PC-3 (cell line): ENCODE measurements around the gene HOXD10. TPM values are rescaled to one million over a fixed set of nuclear protein-coding genes. Genes with fewer than 3 reads are reported as not detected.

Source experiments
- ATAC-seq: fragments of 200-7000 bp; cut with Tn5 transposase; 2 replicates; pipeline ENCODE4 v1.9.1; 2020; ENCODE audit warnings: mild to moderate bottlenecking, moderate library complexity
- BruUV-seq: library from RNA; stranded (reverse); fragments of 400-500 nt; replicated peaks from 2 replicates; lab custom pipeline; 2021; lab: Mats Ljungman, UMichigan
- CTCF ChIA-PET: fragments of 300-600 bp; sonication (Branson Sonifier 250); formaldehyde crosslinking; loops from one replicate; lab custom pipeline; 2022; ENCODE audit warnings: antibody characterized with exemption; lab: Charles Lee
- POLR2A ChIA-PET: fragments of 300-600 bp; sonication (Branson Sonifier 250); formaldehyde crosslinking; loops from one replicate; lab custom pipeline; 2022; ENCODE audit warnings: antibody characterized with exemption; ENCODE audit not compliant: unreplicated experiment; lab: Charles Lee
- DNase-seq: peaks from one replicate; pipeline ENCODE4 v3.0.0-alpha.2; 2015
- H2AFZ ChIP-seq: fragments of 300-600 bp; sonication (generic); 2 replicates; pipeline ENCODE4 v1.6.0; 2016; ENCODE audit warnings: antibody characterized with exemption, low read length
- H3F3A ChIP-seq: fragments of 300-600 bp; sonication (generic); one replicate; pipeline ENCODE4 v1.6.0; 2017; ENCODE audit warnings: antibody characterized with exemption, low read length, control low read depth, mild to moderate bottlenecking; ENCODE audit not compliant: unreplicated experiment
- H3K27ac ChIP-seq: fragments of 300-600 bp; sonication (generic); 2 replicates; pipeline ENCODE4 v1.5.1; 2016; ENCODE audit warnings: mild to moderate bottlenecking, low read length
- H3K27me3 ChIP-seq: fragments of 300-600 bp; sonication (generic); 2 replicates; pipeline ENCODE4 v1.6.1; 2016; ENCODE audit warnings: low read length, mixed read lengths
- H3K36me3 ChIP-seq: fragments of 300-600 bp; sonication (generic); 2 replicates; pipeline ENCODE4 v1.6.1; 2016; ENCODE audit warnings: low read depth, mixed run types, low read length, mixed read lengths
- H3K4me1 ChIP-seq: fragments of 300-600 bp; sonication (generic); 2 replicates; pipeline ENCODE4 v1.5.1; 2016; ENCODE audit warnings: low read length; ENCODE audit not compliant: insufficient read depth
- H3K4me2 ChIP-seq: fragments of 300-600 bp; sonication (generic); 2 replicates; pipeline ENCODE4 v1.6.0; 2016; ENCODE audit warnings: low read length
- H3K4me3 ChIP-seq: fragments of 300-600 bp; sonication (generic); 2 replicates; pipeline ENCODE4 v1.5.1; 2016; ENCODE audit warnings: mild to moderate bottlenecking, low read length, mixed read lengths
- H3K79me2 ChIP-seq: fragments of 300-600 bp; sonication (generic); 2 replicates; pipeline ENCODE4 v1.6.1; 2017; ENCODE audit warnings: low read length, mixed read lengths
- H3K9ac ChIP-seq: fragments of 300-600 bp; sonication (generic); 2 replicates; pipeline ENCODE4 v1.6.0; 2016; ENCODE audit warnings: mild to moderate bottlenecking, low read length
- H3K9me2 ChIP-seq: fragments of 300-600 bp; sonication (generic); replicated peaks from 2 replicates; pipeline ENCODE4 v1.6.1; 2016; ENCODE audit warnings: mixed run types, low read length, mixed read lengths
- H3K9me3 ChIP-seq: fragments of 300-600 bp; sonication (generic); 2 replicates; pipeline ENCODE4 v1.6.1; 2016; ENCODE audit warnings: low read length, mixed read lengths
- H4K20me1 ChIP-seq: fragments of 300-600 bp; sonication (generic); 2 replicates; pipeline ENCODE4 v1.6.1; 2016; ENCODE audit warnings: low read length, mixed read lengths
- EZH2 ChIP-seq: fragments of 300-600 bp; sonication (generic); IDR thresholded peaks from one replicate; pipeline ENCODE4 v1.6.1; 2017; ENCODE audit warnings: antibody characterized with exemption, mild to moderate bottlenecking, low read length; ENCODE audit not compliant: unreplicated experiment
- EZH2phosphoT487 ChIP-seq: fragments of 300-600 bp; sonication (generic); IDR thresholded peaks from 2 replicates; pipeline ENCODE4 v1.6.1; 2018; ENCODE audit warnings: mild to moderate bottlenecking, antibody characterized with exemption, low read length, borderline replicate concordance
- intact Hi-C: fragments of 100-400 bp; cut with micrococcal nuclease; formaldehyde crosslinking; loops from 2 replicates; pipeline ENCODE4 v1.9.0; 2023
- total RNA-seq: library from RNA; depleted of rRNA; stranded (reverse); fragments of >200 nt; gene quantifications from 2 replicates; pipeline ENCODE4 v1.2.3, GENCODE V29; 2014
- TF ChIP-seq, protein P1 (sequence below): fragments of 300-600 bp; sonication (generic); conservative IDR thresholded peaks from 2 replicates; pipeline ENCODE4 v1.5.1; 2017; ENCODE audit warnings: antibody characterized with exemption, low read depth, mild to moderate bottlenecking, low read length

The HOXD10 gene
- total RNA-seq, 1 experiment from 2014 or later = not detected

- TF ChIP-seq, protein P1, sequence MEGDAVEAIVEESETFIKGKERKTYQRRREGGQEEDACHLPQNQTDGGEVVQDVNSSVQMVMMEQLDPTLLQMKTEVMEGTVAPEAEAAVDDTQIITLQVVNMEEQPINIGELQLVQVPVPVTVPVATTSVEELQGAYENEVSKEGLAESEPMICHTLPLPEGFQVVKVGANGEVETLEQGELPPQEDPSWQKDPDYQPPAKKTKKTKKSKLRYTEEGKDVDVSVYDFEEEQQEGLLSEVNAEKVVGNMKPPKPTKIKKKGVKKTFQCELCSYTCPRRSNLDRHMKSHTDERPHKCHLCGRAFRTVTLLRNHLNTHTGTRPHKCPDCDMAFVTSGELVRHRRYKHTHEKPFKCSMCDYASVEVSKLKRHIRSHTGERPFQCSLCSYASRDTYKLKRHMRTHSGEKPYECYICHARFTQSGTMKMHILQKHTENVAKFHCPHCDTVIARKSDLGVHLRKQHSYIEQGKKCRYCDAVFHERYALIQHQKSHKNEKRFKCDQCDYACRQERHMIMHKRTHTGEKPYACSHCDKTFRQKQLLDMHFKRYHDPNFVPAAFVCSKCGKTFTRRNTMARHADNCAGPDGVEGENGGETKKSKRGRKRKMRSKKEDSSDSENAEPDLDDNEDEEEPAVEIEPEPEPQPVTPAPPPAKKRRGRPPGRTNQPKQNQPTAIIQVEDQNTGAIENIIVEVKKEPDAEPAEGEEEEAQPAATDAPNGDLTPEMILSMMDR = peak; percentile 26; the same call in 1 of the 2 replicates
- no peak for TF ChIP-seq EZH2phosphoT487
- no peak for TF ChIP-seq EZH2
- H3K4me1 ChIP-seq = peaks cover 5% of the 10 kb centered on the region; the same call in 1 of the 2 replicates
- H3K27me3 ChIP-seq = peaks cover 40% of the 10 kb centered on the region
- intact Hi-C loops = loop anchor here (10.0 kb wide), 1 partner anchor 1059 kb away; no protein-coding TSS in a partner anchor
- H2AFZ ChIP-seq = peak overlapping the region; percentile 78
- ATAC-seq (peak; percentile 34), DNase-seq (peak; percentile 25)
- H3F3A ChIP-seq = no peaks in the 10 kb centered on the region
- H3K27ac ChIP-seq = no peak overlapping the region
- H3K4me2 ChIP-seq = peak overlapping the region; percentile 84
- no peaks in the 10 kb centered on the region for H3K79me2 ChIP-seq
- POLR2A ChIA-PET = no interaction called here
- H3K9ac ChIP-seq = no peak overlapping the region
- peak overlapping the region; percentile 66 for H3K4me3 ChIP-seq
- H3K36me3 ChIP-seq = no peaks in the 10 kb centered on the region
- CTCF ChIA-PET = interaction anchor here (0.5 kb wide), 1 partner anchor 1700 kb away, joined by 8 read pairs; no protein-coding TSS in a partner anchor
- no peaks in the 10 kb centered on the region for H3K9me2 ChIP-seq
- H4K20me1 ChIP-seq = no peaks in the 10 kb centered on the region
- H3K9me3 ChIP-seq = no peaks in the 10 kb centered on the region
- no TSS peak for BruUV-seq
These were observed 23.3 kb upstream of the HOXD10 start for GRCh38 chr2:176093145-176093897.

GRCh38 chr2:176093898-176094249, 22.7 kb upstream of the HOXD10 start:
- no peaks in the 10 kb centered on the region for H3K9me2 ChIP-seq
- DNase-seq = no peak
- peaks cover 5% of the 10 kb centered on the region; the same call in 1 of the 2 replicates for H3K4me1 ChIP-seq
- no peak for ATAC-seq
- no TSS peak for BruUV-seq
- H3K36me3 ChIP-seq = no peaks in the 10 kb centered on the region
- peak overlapping the region; percentile 84 for H3K4me2 ChIP-seq
- TF ChIP-seq EZH2phosphoT487 = no peak
- TF ChIP-seq, protein P1 = no peak
- no peak for TF ChIP-seq EZH2
- no peak overlapping the region for H3K27ac ChIP-seq
- H3F3A ChIP-seq = no peaks in the 10 kb centered on the region
- H2AFZ ChIP-seq = no peak overlapping the region
- no peak overlapping the region for H3K9ac ChIP-seq
- H3K27me3 ChIP-seq = peaks cover 35% of the 10 kb centered on the region
- H4K20me1 ChIP-seq = no peaks in the 10 kb centered on the region
- ChIA-PET POLR2A (no interaction called here), CTCF (no interaction called here)
- no peaks in the 10 kb centered on the region for H3K79me2 ChIP-seq
- intact Hi-C loops = loop anchor here (10.0 kb wide), 1 partner anchor 1059 kb away; no protein-coding TSS in a partner anchor
- peak overlapping the region; percentile 66; the same call in 1 of the 2 replicates for H3K4me3 ChIP-seq
- no peaks in the 10 kb centered on the region for H3K9me3 ChIP-seq

DNA sequence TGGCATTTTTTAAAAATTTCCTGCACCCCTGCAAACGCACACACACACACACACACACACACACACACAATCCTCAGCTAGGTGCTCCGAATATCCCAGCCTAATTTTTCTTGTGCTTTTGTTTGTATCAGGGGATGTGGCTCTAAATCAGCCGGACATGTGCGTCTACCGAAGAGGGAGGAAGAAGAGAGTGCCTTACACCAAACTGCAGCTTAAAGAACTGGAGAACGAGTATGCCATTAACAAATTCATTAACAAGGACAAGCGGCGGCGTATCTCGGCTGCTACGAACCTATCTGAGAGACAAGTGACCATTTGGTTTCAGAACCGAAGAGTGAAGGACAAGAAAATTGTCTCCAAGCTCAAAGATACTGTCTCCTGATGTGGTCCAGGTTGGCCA, 22.2 kb upstream of the HOXD10 start:
- Histone ChIP-seq H3K9ac (no peak overlapping the region), H2AFZ (no peak overlapping the region), H4K20me1 (no peaks in the 10 kb centered on the region), H3F3A (no peaks in the 10 kb centered on the region), H3K9me3 (no peaks in the 10 kb centered on the region), H3K9me2 (no peaks in the 10 kb centered on the region), H3K4me2 (no peak overlapping the region), H3K27ac (no peak overlapping the region), H3K27me3 (peaks cover 31% of the 10 kb centered on the region), H3K79me2 (no peaks in the 10 kb centered on the region), H3K4me3 (no peak overlapping the region), H3K36me3 (no peaks in the 10 kb centered on the region), H3K4me1 (peaks cover 5% of the 10 kb centered on the region; the same call in 1 of the 2 replicates)
- no TSS peak for BruUV-seq
- TF ChIP-seq EZH2phosphoT487 = no peak
- TF ChIP-seq, protein P1 = no peak
- DNase-seq (no peak), ATAC-seq (no peak)
- POLR2A ChIA-PET = no interaction called here
- intact Hi-C loops = loop anchor here (10.0 kb wide), 1 partner anchor 1060 kb away; no protein-coding TSS in a partner anchor
- CTCF ChIA-PET = no interaction called here
